ENCODE data around the gene PPP3CA.
"Not testable (repeated sequence)": the region's sequence is repeated elsewhere in the genome, so short reads cannot be mapped to it uniquely, and the experiment has no call there.

The PPP3CA gene

DNA sequence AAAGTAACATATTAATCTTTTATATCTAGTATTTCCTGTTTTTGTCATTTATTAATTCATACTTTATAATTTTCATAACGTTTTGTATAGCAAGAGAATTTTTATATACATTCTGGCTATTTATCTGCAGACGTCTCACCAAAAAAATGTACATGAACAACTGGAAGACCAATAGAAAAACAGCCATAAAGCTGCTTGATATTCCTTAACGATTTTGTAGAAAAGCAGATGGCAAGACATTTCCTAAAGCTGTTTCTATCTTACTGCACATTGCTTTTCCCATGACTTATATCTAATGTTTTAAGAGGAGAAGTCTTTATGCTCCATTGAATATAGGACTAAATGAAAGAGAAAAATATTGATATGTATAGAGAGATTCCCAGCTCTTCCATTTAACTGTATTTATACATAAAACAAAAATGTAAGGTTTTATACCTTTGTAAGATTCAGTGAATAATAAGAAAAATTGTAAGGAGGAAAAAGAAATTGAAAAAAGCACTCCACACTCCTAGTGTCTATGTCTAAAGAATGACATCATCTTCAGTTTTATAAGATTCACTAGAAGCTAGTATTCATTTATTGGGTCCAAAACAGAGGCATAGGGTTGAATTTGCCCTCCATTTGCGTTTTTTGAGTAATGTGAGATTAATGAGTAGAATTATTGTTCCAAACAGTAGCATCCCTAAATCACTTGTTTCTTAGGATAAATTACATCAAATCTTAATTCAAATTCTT, 248.5 kb downstream of the PPP3CA start:
- DNase-seq (ENCODE audit: low read depth), result no peak

DNA sequence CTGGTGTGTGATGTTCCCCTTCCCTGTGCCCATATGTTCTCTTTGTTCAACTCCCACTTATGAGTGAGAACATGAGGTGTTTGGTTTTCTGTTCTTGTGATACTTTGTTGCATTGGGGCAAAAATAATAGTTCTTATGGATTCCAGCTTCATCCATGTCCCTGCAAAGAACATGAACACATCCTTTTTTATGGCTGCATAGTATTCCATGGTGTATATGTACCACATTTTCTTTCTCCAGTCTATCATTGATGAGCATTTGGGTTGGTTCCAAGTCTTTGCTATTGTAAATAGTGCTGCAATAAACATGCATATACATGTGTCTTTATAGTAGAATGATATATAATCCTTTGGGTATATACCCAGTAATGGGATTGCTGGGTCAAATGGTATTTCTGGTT, 254.7 kb downstream of the PPP3CA start:
- DNase-seq (ENCODE audit: low read depth), result not testable (repeated sequence)

DNA sequence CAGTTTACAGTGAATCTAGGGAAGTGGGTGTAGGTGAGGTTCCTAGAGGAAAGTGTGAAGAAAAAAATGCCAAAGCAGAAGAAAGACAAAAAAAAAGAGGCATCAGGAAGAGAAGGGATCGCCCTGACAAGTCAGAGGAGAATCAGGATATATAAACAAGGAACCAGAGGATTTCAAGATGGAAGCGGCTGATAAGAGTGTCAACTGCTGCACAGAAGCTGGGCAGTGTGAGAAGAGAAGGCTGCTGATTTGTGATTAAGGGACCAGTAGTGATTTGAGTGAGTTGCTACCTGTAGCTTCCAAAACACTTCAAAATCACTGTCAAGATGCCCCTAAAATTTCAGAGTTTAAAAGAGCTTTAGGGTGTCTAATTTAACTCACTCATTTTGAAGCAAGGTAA, 258.2 kb downstream of the PPP3CA start:
- DNase-seq (ENCODE audit: low read depth), result no peak

DNA sequence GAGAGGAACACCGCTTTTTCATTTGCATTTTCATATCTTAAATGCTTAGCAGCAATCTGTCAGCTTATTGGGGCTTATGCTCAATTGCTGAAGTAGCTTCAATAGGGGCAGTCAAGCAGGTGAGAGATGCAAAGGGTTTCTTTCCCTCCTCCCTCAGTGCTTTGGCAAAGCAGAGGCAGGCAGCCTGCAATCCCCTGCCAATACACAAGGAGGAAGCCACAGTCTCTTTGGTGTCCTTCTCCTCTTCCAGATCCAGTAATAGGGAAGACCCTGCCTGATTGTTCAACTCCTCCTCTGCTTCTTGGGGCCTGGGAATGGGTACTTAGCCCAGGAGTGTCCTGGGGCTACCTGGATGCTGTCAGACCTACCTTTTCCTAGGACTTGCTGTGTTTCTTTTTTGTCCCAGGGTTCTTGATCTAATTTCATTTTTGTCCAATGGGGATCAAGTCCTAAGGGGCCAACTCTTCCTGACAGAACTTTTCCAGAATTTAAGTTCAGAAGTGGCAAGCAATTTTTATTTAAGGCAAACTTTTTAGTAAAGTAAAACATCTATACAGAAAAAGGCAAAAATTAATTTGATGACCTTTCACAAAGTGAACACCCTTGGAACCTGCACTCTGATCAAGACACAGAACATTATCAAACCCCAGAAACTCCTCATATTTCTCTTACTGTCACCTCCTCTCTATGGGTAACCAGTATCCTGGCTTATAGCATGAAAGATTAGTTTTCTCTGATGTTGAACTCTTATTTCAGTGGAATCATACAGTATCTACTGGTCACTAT, 260.3 kb downstream of the PPP3CA start:
- DNase-seq (ENCODE audit: low read depth), result no peak

DNA sequence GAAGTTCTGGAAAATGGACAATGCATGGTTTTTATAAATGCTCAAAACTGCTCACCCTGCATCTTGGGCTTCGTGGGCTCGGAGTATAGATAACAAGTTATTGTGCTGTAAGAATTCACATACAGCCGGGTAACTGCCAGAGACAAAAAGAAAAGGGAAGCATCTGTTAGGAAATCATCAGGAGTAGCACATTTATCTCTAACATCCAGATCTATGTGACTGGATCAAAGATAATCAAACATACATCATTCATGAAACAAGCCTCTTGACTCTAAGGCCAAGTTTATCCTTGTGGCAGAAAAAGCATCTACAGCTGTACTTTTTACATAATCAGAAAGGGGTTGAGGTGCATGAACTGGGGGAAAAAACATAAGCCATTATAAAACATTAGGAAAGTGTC, 264.2 kb downstream of the PPP3CA start:
- no peak for DNase-seq (ENCODE audit: low read depth)

DNA sequence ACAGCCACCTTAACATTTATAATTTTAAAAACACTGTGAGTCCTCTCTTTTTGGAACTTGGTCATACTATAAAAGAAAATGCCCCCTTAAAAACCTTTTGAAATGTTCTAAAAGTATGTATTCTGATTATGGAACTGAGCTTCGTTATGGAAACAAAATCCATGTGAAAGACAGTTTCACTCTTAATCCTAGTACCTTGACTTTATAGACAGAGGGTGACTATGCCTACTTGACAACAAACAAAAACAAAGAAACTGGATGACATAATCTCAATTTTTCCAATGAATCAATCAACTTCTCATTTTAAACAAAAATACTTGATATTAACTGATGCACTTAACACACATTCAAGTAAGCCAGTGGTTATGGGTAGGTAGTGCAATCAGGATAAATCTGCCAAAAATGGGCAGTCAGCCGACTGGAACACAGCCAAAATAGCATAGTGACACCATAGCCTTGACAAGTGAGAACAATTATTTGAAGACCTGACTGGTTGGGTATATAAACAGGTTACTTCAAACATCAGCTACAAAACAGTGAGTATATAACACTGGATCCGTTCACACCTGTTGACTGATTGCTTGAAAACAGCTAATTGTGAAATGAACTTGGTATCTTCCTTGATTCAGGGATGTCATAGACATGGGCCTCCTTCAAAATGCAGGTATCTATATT, 265.5 kb downstream of the PPP3CA start:
- DNase-seq (ENCODE audit: low read depth), result no peak

DNA sequence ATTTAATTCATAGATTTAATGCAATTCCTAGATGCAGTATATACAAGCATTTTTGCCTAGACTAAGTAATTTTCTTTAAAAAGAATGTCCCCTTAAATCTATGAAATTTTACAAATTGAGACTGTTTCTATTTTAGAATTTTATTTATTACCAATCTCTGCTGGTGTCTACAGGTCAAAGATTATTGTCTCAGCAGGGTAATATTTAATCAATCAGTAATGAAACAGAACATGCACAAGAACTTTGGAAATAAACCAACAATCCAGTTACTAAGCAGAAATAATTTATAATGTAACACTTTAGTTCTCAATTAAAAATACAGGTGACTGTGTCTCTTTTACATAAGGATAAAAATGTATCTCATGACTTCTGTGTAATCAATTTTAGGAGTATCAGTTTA, 266.2 kb downstream of the PPP3CA start:
- DNase-seq (ENCODE audit: low read depth), result no peak

DNA sequence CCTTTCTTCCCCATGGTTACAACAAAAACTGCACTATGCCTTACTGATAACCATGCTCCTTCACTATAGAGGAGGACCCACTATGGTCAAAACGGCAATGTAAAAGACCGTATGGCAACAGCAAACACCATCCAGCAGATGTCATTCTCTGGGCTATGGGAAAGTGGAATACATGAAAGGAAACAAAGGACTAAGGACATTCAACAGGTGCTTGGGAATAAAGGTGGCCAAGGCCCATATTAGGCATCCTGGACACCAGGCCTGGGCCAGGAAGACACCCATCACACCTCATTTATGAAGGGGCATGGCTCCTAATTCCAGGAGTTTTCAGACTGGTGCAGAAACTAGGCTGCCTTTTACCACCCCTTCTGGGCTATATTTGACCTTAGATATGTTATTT, 268.4 kb downstream of the PPP3CA start:
- DNase-seq (ENCODE audit: low read depth), result no peak

DNA sequence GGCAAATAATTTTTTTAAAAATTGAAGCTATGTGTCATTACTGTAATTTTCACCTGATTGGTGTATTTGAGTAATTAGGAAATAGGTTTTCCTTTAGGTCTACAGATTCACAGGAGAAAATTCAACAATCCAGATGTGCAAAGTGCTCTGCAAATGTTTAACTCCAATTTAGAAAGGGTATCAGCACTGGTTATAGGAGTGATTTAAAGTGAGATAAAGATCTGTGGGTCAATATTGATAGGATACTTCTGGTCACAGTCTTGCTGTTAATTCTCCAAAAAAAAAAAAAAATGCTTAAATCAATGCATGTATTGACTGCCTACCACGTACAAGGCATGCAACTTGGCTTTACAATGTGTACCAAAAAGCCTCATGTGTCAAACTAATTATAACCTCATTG, 271.3 kb downstream of the PPP3CA start:
- DNase-seq (ENCODE audit: low read depth), result no peak

DNA sequence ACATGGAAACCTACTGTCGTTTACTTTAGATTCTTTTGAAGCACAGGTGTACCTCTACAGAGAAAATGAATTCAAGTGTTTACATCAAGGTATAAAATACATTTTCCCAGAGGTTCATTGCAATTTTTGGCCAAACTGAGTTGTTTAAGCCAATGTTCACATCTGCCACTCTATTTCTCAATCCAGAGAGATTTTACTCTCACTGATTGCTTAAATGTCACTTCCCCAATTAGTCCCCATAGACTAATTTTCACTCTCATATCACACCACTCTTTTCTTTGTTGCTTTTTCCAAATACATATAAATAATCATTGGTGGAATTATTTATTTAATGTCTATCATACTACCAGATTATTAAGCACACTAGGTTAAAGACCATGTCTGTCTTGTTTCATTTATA, 271.8 kb downstream of the PPP3CA start:
- no peak for DNase-seq (ENCODE audit: low read depth)

DNA sequence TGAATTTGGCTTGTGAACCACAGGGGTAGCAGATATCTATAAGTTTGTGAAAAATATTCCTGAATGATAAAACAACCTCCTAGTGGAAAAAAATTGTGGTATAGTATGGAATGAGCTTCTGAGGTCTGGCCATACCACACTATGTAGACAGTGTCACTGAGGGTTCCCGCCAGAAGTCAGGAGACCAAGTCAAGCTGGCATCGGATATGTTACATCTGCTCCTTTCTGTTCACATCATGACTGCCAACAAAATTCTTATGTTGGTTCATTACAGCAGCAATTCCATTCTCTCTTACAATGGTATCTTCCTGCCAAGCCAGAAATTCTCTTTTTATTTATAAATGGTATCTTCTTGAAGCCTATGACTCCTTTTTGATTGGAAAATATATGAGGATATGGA, 273.0 kb downstream of the PPP3CA start:
- DNase-seq (ENCODE audit: low read depth), result no peak

DNA sequence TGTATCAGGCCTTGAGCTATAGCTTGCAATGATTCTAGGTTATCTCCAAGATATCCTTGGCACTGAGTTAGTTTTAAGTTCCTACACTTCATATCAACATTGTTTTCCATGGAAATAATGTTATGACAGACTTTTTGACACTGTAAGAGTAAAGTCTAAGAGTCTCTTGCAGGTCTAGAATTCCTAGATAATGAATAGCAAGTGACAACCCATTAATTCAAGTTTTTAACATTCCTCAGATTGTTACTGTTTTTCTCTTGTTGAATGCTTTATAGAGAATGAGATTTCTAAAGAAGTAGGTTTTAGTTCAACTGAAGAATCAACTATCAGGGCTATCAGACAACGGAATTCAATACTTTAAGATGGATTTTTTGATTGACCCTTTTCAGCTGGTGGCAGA, 276.1 kb downstream of the PPP3CA start:
- no peak for DNase-seq (ENCODE audit: low read depth)

DNA sequence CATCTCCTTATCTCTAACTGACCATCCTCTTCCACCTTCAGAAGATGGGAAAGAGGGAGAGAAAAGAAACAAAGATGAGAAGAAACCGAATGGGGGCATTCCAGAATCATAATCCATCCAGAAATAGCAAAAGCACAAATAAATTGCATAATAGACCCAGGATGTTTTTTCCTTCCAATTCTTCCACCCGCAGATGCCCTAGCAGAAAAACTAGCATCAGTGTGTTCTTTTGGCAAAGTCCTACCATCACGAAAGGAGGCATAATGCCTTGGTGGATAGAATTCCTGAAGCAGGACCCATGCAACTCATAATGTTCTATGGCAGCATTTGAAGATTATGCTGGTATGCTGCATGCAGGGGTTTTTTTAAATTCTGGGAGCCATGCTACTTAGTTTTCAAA, 279.2 kb downstream of the PPP3CA start:
- no peak for DNase-seq (ENCODE audit: low read depth)

DNA sequence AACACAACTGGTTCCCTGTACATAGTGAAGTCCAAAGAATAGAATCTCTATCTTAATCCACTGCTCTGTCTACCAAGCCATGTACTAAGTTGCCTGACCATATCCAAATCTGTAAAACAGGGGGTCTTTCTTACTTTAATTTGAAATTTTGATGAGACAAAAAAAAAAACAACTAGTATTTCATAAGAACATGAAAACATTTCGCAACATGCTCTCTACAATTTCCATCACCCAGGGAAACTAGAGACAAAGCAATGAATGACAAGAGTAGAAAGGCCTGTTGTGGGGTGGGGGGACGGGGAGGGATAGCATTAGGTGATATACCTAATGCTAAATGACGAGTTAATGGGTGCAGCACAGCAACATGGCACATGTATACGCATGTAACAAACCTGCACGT, 279.9 kb downstream of the PPP3CA start:
- DNase-seq (ENCODE audit: low read depth), result no peak

DNA sequence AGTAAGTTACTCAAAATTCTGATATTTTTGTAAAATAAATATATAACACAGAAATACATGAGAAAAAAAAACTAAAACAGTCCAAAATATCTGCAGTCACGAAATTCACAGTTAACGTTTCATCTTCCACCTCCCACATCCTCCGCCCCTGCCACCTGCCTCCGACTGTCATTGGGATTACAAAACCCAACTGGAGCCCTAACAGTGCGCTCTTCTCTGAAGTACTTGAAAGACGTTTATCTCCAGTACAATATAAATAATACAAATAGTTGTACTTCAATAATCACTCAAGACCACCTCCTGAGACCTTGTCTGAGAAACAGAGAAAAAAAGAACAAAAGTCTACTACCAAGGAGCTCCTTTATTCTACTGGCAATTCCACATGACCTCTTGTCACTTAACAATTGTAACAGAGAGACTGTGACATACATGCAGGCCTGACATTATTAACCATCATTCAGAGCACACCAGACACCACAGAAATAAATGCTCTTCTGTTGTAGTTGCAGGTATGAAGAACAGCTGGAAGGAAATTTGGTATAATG, 280.6 kb downstream of the PPP3CA start:
- DNase-seq (ENCODE audit: low read depth), result no peak

DNA sequence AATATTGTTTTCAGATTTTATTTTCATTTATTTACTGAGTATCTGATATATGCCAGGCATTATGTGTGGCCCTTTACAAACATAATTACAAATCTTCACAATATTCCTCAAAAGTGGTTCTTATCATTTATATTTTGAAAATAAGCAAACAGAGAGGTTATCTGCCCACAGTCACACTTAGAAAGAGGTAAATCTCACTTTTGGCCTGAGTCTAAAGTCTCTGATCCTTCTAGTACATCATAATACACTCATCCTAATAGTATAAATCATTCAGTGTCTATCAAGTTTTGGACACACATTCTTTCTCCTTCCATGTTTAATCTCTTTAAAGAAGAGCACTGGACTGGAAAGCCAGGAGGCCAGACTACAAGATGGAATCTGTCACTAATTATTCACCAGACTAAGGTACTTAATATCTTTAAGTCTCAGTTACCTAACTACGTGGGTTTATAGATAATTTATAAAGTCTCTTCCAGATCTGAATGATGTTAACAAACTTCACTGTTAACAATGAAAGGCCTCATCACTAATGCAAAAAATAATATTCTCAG, 281.3 kb downstream of the PPP3CA start:
- DNase-seq (ENCODE audit: low read depth), result no peak

DNA sequence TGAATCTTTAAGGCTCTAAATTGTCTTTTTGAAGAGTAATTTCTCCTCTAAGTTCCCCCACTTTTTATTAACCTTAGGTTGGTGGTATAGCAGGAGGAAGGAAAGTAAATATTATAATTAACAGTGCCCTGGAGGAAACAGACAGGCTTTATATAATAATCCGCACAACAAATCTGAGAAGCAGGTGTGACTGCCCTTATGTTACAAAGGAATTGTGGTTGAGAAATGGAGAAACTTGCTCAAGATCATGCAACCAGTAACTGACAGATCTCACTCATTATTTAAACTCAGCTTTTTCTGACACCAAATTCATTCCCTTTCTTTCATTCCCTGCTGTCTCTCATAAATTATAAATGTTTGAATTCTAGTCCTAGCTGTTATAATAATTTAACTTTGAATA, 282.0 kb downstream of the PPP3CA start:
- no peak for DNase-seq (ENCODE audit: low read depth)

DNA sequence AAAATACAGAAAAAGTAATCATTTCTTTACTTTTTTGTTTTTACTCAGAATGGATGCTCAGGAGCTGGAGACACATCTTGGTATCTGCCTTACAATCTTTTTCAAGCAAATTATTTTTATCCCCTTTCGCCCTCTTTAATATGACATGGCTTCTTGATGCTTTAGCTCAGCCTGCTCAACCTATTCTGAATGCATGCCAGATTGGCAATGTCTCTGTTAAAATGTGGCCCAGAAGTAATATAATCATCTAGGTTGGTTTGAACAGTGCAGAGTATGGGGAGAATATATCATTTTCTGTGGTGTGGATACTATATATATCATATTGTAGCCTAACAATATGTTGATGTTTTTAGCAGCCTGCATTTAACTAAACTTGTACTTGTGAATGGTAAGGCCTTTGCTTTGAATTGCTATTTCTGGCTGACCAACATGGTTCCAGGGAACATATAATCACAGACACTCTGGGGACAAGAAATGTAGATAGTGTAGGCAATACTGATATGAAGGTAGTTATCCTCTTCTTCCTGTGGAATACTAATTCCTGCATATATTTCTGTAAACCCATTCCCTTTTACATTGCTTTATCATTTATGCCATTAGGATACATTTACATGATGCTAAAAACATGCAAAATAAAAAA, 282.7 kb downstream of the PPP3CA start:
- DNase-seq (ENCODE audit: low read depth), result no peak

DNA sequence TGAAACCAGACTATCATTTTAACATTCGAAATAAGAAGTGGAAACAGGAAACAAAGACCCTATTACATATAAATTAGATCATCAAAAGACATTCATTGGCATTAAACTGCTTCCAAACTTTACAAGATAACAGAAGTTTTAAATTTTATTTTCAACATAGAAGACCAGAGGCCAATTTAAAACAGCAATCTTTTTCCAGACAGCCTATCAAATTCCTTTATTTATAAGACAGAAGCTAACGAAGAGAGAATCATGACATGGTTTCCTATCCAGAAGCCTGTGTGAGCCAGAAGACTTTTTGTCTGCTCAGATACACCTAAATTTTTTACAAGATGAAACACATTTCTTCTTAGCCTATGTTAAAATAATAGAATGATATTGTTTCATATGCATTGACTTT, 291.9 kb downstream of the PPP3CA start:
- DNase-seq (ENCODE audit: low read depth), result no peak

DNA sequence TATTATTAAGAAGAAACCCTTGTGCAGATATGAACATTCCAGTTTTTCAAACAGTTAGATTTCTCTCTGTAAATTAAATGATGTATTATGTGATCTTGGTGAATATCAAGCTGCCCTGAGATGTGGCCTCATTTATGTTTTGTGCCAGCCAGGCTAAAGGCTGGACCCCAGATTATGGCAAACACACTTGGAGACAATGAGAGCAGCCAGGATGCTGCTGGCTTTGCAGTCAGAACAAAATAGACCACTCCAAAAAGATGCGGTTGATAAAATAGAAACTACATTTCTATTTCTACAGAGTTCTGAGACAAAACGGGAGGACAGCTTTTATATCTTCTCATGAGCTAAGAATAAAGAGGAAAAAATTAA, 296.5 kb downstream of the PPP3CA start:
- DNase-seq (ENCODE audit: low read depth), result no peak

DNA sequence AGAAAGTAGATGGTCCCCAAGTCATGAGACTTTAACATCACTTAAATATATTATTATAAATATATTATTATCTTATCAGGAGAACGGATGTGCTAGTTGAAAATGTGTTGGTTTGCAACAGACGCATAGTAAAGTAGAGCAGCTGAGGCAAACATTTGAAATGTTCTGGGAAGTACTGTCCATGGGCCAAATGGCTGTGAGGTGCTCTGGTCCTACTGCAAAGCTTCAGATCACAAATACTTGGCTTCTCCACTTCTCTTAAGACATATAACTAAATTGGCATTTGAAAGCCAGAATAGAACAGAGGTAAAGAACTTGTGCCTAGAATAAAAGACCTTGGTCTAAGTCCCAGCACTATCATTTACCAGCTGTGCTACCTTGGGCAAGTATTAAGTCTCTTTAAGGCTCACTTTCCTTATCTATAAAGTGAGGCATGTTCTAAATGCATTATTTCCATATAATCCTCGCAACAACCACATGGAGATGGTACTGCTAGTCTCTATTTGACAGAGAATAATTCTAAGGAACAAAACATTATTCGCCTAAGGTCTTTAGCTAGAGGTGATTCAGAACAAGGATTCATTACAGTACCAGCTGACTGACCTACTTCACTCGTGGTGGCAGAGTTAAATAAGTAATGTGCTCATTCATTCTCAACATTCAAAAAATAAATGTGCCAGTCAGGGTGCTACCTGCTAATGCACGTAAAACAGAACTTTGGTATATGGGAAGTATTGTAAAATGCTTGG, 297.1 kb downstream of the PPP3CA start:
- DNase-seq (ENCODE audit: low read depth), result no peak

Measured in HS-5 (cell line).